Measurements from ENCODE around the gene P3H2. TPM values are rescaled to one million over a fixed set of nuclear protein-coding genes. Genes with fewer than 3 reads are reported as not detected.

The P3H2 gene
- total and polyA plus RNA-seq, 9 of the 15 experiments (the other 6 are each of a cell fraction or from before 2014, with no cell fraction given), result 0.04 to 0.26 (median 0.22) TPM; not detected in 6

GRCh38 chr3:190000187-190000860 lies 120.4 kb downstream of the P3H2 start:
- Histone ChIP-seq H3K27me3 (ENCODE audit: control insufficient read depth in 2 of 2, insufficient read depth in 2 of 2, low read length in 2 of 2) (no peaks in the 10 kb centered on the region), H3K27ac (ENCODE audit: extremely low read depth, low read depth, low read length) (no peak overlapping the region), H3K4me2 (ENCODE audit: insufficient read depth, low read length) (no peak overlapping the region), H2AFZ (ENCODE audit: low read depth, low read length) (no peak overlapping the region), H3K4me3 (no peak overlapping the region), H3K4me1 (replicated peaks in 1 of 2; ENCODE audit: control insufficient read depth in 2 of 2, insufficient read depth in 2 of 2, low read length in 2 of 2) (no peaks in the 10 kb centered on the region), H4K20me1 (replicated peaks; ENCODE audit: control insufficient read depth, insufficient read depth, low read length) (no peaks in the 10 kb centered on the region), H3K9me3 (replicated peaks; ENCODE audit: control insufficient read depth, insufficient read depth, low read depth, low read length) (no peaks in the 10 kb centered on the region), H3K36me3 (ENCODE audit: control insufficient read depth, insufficient read depth, low read length) (no peaks in the 10 kb centered on the region), H3K79me2 (ENCODE audit: control insufficient read depth, insufficient read depth, low read length) (no peaks in the 10 kb centered on the region), H3K9me1 (ENCODE audit: control insufficient read depth, insufficient read depth, low read length) (no peaks in the 10 kb centered on the region), H3K9ac (ENCODE audit: insufficient read depth in 1 of 2, low read depth in 2 of 2, low read length in 2 of 2) (no peak overlapping the region)
- DNase-seq (ENCODE audit: extremely low read depth in 1 of 4, low spot score in 3 of 4), result no peak
- no TSS peak for BruUV-seq (replicated peaks)
- WGBS (ENCODE audit: insufficient coverage, low coverage, missing lambda C conversion rate), result 0% methylated on average over 4 of the region's 4 CpGs
- intact Hi-C loops (cut with micrococcal nuclease) (no loop called here), in situ Hi-C loops (cut with MboI) (no loop called here)
- CTCF ChIA-PET (ENCODE audit: low intra/inter-chr PET ratio), result no interaction called here
- POLR2A ChIA-PET, result no interaction called here
- ATAC-seq, result no peak
- no peak for FAIRE-seq
- no peak for TF ChIP-seq RB1 (IDR thresholded peaks at IDR 0.05; ENCODE audit: low read depth)
- TF ChIP-seq KAT2B (IDR thresholded peaks at IDR 0.05; ENCODE audit: low read depth, low read length), result no peak
- no peak for TF ChIP-seq SNAPC5 (CRISPR knock-in tag; IDR thresholded peaks at IDR 0.05)
- TF ChIP-seq, protein P1, sequence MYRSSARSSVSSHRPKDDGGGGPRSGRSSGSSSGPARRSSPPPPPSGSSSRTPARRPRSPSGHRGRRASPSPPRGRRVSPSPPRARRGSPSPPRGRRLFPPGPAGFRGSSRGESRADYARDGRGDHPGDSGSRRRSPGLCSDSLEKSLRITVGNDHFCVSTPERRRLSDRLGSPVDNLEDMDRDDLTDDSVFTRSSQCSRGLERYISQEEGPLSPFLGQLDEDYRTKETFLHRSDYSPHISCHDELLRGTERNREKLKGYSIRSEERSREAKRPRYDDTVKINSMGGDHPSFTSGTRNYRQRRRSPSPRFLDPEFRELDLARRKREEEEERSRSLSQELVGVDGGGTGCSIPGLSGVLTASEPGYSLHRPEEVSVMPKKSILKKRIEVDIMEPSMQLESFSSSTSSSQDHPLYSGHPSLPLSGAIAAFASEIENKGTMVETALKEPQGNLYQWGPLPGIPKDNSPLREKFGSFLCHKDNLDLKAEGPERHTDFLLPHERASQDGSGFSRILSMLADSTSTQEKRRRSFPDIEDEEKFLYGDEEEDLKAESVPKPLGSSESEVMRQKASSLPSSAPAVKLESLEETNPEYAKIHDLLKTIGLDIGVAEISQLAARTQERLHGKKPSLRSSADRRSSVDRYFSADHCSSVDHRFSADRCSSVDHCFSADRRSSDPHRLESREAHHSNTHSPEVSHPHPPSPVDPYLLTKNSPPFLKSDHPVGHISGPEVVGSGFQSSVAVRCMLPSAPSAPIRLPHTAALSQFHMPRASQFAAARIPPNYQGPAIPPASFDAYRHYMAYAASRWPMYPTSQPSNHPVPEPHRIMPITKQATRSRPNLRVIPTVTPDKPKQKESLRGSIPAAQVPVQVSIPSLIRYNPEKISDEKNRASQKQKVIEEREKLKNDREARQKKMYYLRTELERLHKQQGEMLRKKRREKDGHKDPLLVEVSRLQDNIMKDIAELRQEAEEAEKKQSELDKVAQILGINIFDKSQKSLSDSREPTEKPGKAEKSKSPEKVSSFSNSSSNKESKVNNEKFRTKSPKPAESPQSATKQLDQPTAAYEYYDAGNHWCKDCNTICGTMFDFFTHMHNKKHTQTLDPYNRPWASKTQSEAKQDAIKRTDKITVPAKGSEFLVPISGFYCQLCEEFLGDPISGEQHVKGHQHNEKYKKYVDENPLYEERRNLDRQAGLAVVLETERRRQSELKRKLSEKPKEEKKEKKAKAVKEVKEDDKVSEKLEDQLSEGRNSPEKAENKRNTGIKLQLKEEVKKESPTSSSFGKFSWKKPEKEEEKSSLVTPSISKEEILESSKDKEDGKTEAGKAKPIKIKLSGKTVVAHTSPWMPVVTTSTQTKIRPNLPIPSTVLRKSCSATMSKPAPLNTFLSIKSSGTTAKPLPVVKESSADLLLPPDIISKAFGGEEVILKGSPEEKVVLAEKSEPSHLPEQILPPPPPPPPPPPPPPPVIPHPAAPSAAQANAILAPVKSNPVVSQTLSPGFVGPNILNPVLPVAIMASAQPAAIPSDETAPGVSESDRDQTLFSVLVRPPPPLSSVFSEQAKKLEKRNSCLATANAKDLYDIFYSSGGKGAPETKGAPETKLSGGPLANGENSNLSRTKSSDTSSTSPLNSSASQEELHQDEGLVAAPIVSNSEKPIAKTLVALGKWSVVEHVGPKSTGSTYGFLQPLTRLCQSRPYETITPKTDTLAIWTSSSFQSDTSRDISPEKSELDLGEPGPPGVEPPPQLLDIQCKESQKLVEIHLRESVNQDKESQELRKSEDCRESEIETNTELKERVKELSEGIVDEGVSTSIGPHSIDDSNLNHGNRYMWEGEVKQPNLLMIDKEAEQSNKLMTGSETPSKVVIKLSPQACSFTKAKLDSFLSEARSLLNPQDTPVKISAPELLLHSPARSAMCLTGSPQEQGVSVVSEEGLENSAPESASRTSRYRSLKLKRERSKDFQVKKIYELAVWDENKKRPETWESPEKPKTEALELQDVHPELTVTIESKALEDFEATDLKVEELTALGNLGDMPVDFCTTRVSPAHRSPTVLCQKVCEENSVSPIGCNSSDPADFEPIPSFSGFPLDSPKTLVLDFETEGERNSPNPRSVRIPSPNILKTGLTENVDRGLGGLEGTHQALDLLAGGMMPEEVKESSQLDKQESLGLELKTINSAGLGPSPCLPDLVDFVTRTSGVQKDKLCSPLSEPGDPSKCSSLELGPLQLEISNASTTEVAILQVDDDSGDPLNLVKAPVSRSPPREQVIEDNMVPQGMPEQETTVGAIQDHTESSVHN (IDR thresholded peaks at IDR 0.05; ENCODE audit: borderline replicate concordance in 1 of 2, low read depth in 1 of 2), result no peak
- TF ChIP-seq GTF2E2 (tag; IDR thresholded peaks at IDR 0.05), result no peak
- TF ChIP-seq, protein P2, sequence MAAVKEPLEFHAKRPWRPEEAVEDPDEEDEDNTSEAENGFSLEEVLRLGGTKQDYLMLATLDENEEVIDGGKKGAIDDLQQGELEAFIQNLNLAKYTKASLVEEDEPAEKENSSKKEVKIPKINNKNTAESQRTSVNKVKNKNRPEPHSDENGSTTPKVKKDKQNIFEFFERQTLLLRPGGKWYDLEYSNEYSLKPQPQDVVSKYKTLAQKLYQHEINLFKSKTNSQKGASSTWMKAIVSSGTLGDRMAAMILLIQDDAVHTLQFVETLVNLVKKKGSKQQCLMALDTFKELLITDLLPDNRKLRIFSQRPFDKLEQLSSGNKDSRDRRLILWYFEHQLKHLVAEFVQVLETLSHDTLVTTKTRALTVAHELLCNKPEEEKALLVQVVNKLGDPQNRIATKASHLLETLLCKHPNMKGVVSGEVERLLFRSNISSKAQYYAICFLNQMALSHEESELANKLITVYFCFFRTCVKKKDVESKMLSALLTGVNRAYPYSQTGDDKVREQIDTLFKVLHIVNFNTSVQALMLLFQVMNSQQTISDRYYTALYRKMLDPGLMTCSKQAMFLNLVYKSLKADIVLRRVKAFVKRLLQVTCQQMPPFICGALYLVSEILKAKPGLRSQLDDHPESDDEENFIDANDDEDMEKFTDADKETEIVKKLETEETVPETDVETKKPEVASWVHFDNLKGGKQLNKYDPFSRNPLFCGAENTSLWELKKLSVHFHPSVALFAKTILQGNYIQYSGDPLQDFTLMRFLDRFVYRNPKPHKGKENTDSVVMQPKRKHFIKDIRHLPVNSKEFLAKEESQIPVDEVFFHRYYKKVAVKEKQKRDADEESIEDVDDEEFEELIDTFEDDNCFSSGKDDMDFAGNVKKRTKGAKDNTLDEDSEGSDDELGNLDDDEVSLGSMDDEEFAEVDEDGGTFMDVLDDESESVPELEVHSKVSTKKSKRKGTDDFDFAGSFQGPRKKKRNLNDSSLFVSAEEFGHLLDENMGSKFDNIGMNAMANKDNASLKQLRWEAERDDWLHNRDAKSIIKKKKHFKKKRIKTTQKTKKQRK (IDR thresholded peaks at IDR 0.05; ENCODE audit: borderline replicate concordance, low read depth, low read length), result no peak
- TF ChIP-seq ZNF263 (CRISPR knock-in tag; IDR thresholded peaks at IDR 0.05; ENCODE audit: borderline replicate concordance), result no peak
- no peak for TF ChIP-seq MCM2 (IDR thresholded peaks at IDR 0.05; ENCODE audit: low read depth)
- TF ChIP-seq ZNF311 (CRISPR knock-in tag; IDR thresholded peaks at IDR 0.05), result no peak
- no peak for TF ChIP-seq ZNF696 (CRISPR knock-in tag; conservative IDR thresholded peaks at IDR 0.05)
- no peak for TF ChIP-seq DNMT1 (IDR thresholded peaks at IDR 0.05)
